OCI-LY1 (cell line): Measurements from ENCODE around the gene NDUFV1.

Source experiments
- H2AFZ ChIP-seq: fragments of 200-600 bp; sonication (generic), shearing (Covaris generic); 2 replicates; pipeline ENCODE4 v1.6.0; 2014; ENCODE audit warnings: antibody characterized with exemption, mild to moderate bottlenecking, low read length
- H3F3A ChIP-seq: fragments of 200-600 bp; sonication (generic), shearing (Covaris generic); 2 replicates; pipeline ENCODE4 v1.6.0; 2014; ENCODE audit warnings: mild to moderate bottlenecking, antibody characterized with exemption, low read length, moderate library complexity; ENCODE audit not compliant: insufficient read depth
- H3K27ac ChIP-seq: fragments of 200-600 bp; sonication (generic); 2 replicates; pipeline ENCODE4 v1.5.1; 2014; ENCODE audit warnings: low read length, mixed run types, mild to moderate bottlenecking, low read depth; ENCODE audit not compliant: poor library complexity, severe bottlenecking
- H3K27me3 ChIP-seq: fragments of 200-600 bp; sonication (generic); 2 replicates; pipeline ENCODE4 v1.6.0; 2014; ENCODE audit warnings: antibody characterized with exemption, mild to moderate bottlenecking, low read length, moderate library complexity; ENCODE audit not compliant: insufficient read depth
- H3K36me3 ChIP-seq: fragments of 200-600 bp; sonication (generic); 2 replicates; pipeline ENCODE4 v1.6.1; 2014; ENCODE audit warnings: mild to moderate bottlenecking, antibody characterized with exemption, low read length, moderate library complexity, mixed read lengths; ENCODE audit not compliant: insufficient read depth
- H3K4me1 ChIP-seq: fragments of 200-600 bp; sonication (generic); 2 replicates; pipeline ENCODE4 v1.5.1; 2014; ENCODE audit warnings: mild to moderate bottlenecking, low read length, moderate library complexity; ENCODE audit not compliant: insufficient read depth, severe bottlenecking
- H3K4me2 ChIP-seq: fragments of 200-600 bp; sonication (generic), shearing (Covaris generic); 2 replicates; pipeline ENCODE4 v1.6.1; 2014; ENCODE audit warnings: low read length
- H3K4me3 ChIP-seq: fragments of 200-600 bp; sonication (generic); 2 replicates; pipeline ENCODE4 v1.5.1; 2014; ENCODE audit warnings: low read length, low read depth, mild to moderate bottlenecking, mixed read lengths; ENCODE audit not compliant: poor library complexity, severe bottlenecking
- H3K79me2 ChIP-seq: fragments of 200-600 bp; shearing (Covaris generic); 2 replicates; pipeline ENCODE4 v1.6.1; 2016; ENCODE audit warnings: mixed run types, low read length, mixed read lengths; ENCODE audit not compliant: insufficient read depth
- H3K9ac ChIP-seq: fragments of 200-600 bp; sonication (generic), shearing (Covaris generic); 2 replicates; pipeline ENCODE4 v1.6.1; 2014; ENCODE audit warnings: mild to moderate bottlenecking, low read length, mixed read lengths
- H3K9me2 ChIP-seq: fragments of 200-600 bp; sonication (generic), shearing (Covaris generic); 2 replicates; pipeline ENCODE4 v1.6.1; 2014; ENCODE audit warnings: low read depth, mild to moderate bottlenecking, low read length, mixed read lengths
- H3K9me3 ChIP-seq: fragments of 200-600 bp; shearing (Covaris generic); 2 replicates; pipeline ENCODE4 v1.6.1; 2014; ENCODE audit warnings: low read length, mixed read lengths
- H4K20me1 ChIP-seq: fragments of 200-600 bp; sonication (generic), shearing (Covaris generic); 2 replicates; pipeline ENCODE4 v1.6.0; 2016; ENCODE audit warnings: mild to moderate bottlenecking, low read length; ENCODE audit not compliant: insufficient read depth
- EZH2 ChIP-seq: fragments of 200-600 bp; sonication (generic), shearing (Covaris generic); IDR thresholded peaks from 2 replicates; pipeline ENCODE4 v1.8.0; 2017; ENCODE audit warnings: borderline replicate concordance, mixed run types, mild to moderate bottlenecking, antibody characterized with exemption, low read length, moderate library complexity, mixed read lengths
- TF ChIP-seq, protein P1 (sequence below): fragments of 200-600 bp; sonication (generic), shearing (Covaris generic); IDR thresholded peaks from 2 replicates; pipeline ENCODE4 v1.5.1; 2017; ENCODE audit warnings: mild to moderate bottlenecking, antibody characterized with exemption, low read length, moderate library complexity, mixed read lengths

NDUFV1 gene

DNA sequence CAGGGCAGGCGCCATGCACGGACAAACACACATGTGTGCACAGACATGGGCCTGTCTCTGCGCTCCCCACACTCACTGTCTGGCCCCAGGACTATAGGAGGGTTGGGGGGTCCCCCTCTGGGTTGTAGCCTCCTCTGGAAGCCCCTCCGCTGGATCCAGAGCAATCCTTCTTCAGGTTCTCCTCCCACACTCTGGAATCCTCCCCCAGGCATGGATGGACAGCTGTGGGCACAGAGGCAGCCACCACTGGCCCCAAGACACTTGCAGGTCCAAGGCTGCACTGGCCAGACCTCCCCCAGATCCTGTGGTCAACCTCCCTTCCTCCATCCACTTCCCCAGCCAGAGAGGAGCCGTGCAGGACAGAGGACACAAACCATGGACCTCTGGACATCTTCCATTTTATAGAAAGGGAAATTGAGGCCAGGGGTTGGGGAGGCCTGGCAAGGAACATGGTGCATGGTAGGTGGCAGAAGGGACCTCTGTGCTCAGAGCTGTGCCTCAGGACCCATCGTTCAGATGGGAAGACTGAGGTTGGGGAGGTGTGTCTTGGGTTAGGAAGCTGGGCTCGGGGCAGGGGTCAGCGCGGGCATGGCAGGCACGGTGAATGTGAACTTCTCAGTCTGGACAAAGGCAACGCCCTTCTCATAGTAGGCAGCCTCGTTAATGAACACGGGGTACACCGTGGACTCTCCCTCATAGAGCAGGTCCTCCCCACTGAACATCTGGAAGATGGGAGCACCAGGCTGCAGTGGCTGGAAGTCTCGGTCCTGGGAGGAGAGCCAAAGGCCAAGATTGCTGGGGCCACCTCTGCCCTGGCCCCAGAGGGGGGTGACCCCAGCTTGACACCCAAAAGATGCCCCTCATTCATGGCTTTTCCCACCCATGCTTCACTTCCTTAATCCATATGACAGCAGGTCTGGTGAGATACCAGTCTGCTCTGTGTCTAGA lies 35.7 kb downstream of the NDUFV1 start:
- Histone ChIP-seq H3K27me3 (peaks cover 4% of the 10 kb centered on the region; the same call in 1 of the 2 replicates), H3K9me3 (peaks cover 3% of the 10 kb centered on the region; the same call in 1 of the 2 replicates), H3K79me2 (no peaks in the 10 kb centered on the region), H3K36me3 (no peaks in the 10 kb centered on the region; the same call in 1 of the 2 replicates), H3K4me3 (no peak overlapping the region), H3K9me2 (no peaks in the 10 kb centered on the region), H2AFZ (no peak overlapping the region), H4K20me1 (no peaks in the 10 kb centered on the region), H3K4me2 (no peak overlapping the region), H3K4me1 (peaks cover 18% of the 10 kb centered on the region), H3K9ac (no peak overlapping the region), H3K27ac (no peak overlapping the region), H3F3A (no peaks in the 10 kb centered on the region)
- TF ChIP-seq, protein P1, sequence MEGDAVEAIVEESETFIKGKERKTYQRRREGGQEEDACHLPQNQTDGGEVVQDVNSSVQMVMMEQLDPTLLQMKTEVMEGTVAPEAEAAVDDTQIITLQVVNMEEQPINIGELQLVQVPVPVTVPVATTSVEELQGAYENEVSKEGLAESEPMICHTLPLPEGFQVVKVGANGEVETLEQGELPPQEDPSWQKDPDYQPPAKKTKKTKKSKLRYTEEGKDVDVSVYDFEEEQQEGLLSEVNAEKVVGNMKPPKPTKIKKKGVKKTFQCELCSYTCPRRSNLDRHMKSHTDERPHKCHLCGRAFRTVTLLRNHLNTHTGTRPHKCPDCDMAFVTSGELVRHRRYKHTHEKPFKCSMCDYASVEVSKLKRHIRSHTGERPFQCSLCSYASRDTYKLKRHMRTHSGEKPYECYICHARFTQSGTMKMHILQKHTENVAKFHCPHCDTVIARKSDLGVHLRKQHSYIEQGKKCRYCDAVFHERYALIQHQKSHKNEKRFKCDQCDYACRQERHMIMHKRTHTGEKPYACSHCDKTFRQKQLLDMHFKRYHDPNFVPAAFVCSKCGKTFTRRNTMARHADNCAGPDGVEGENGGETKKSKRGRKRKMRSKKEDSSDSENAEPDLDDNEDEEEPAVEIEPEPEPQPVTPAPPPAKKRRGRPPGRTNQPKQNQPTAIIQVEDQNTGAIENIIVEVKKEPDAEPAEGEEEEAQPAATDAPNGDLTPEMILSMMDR = no peak
- no peak for TF ChIP-seq EZH2

DNA sequence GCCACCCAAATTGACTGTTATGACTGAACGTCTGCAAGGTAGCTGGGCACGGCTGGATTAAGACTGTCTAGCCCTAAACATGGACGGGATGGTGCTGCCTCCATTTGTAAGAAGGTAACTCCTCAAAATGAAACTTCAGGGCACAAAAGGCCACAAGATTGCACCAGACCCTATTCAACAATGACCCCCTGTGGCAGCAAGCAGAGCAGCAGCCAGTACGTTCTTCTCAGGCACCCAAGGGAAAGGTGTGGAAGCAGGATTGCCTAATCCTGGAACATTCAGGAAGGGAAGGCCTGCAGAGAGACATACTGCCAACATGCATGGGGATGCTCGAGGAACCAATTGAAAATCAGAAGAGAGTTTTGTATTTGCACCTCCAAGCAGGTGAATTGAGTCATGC lies 37.3 kb downstream of the NDUFV1 start:
- peaks cover 4% of the 10 kb centered on the region; the same call in 1 of the 2 replicates for H3K27me3 ChIP-seq
- H3K36me3 ChIP-seq = no peaks in the 10 kb centered on the region; the same call in 1 of the 2 replicates
- H3K9ac ChIP-seq = no peak overlapping the region
- TF ChIP-seq, protein P1 = peak; percentile 34
- TF ChIP-seq EZH2 = no peak
- H3K79me2 ChIP-seq = no peaks in the 10 kb centered on the region
- H4K20me1 ChIP-seq = no peaks in the 10 kb centered on the region
- no peak overlapping the region for H3K27ac ChIP-seq
- H3F3A ChIP-seq = no peaks in the 10 kb centered on the region
- no peak overlapping the region for H2AFZ ChIP-seq
- no peak overlapping the region for H3K4me2 ChIP-seq
- H3K4me1 ChIP-seq = peaks cover 34% of the 10 kb centered on the region
- H3K4me3 ChIP-seq = no peak overlapping the region
- H3K9me3 ChIP-seq = peaks cover 3% of the 10 kb centered on the region; the same call in 1 of the 2 replicates
- H3K9me2 ChIP-seq = no peaks in the 10 kb centered on the region

DNA sequence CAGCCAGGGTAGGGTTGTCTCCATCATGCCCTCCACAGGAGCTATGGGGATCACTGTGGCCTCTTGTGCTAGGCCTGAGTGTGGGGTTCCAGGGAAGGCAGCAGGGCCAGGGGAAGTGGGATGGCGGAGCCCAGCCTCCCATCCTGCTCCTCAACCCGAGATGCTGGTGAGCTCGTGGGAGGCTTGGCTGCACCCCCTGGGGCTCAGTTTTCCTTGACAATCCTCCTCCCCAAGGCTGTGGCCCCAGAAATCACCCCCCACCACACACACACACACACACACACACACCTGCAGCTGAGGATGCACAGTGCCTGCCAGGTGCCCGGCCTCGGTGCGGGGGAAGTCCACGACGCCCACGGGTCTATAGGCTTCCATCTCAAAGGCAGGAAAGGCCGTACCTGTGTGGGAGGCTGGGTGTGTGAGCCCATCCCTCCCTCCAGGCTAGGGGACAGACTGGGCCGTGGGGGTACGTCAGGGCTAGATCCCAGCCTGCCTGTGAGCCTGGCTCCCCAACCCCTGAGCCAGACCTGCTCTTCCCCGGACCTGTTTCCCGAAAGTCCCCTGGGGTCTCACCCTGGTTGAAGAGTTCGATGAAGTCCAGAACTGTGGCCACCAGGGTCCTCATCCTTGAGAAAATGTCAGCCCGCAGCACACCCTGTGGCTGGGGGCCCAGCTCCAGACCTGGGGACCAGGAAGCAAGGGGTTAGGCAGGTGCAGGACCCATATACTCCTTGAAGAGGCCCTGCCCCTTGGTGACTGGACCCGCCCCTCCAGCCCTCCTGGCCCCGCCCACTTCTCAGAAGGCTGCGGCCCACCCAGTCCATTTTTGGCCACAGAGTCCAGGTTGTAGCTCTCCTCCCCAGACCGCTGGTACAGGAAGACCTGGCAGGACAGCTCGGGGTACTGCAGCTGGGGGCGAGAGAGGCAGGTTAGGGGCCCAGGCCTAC lies 38.0 kb downstream of the NDUFV1 start:
- Histone ChIP-seq H4K20me1 (no peaks in the 10 kb centered on the region), H3F3A (no peaks in the 10 kb centered on the region), H3K79me2 (no peaks in the 10 kb centered on the region), H3K4me3 (no peak overlapping the region), H3K9me2 (no peaks in the 10 kb centered on the region), H3K27me3 (peaks cover 4% of the 10 kb centered on the region; the same call in 1 of the 2 replicates), H3K9me3 (peaks cover 3% of the 10 kb centered on the region; the same call in 1 of the 2 replicates), H3K27ac (no peak overlapping the region), H3K9ac (no peak overlapping the region), H2AFZ (no peak overlapping the region), H3K36me3 (no peaks in the 10 kb centered on the region; the same call in 1 of the 2 replicates), H3K4me1 (peaks cover 41% of the 10 kb centered on the region), H3K4me2 (no peak overlapping the region)
- TF ChIP-seq, protein P1 = no peak
- TF ChIP-seq EZH2 = no peak
